Measurements from ENCODE around the gene PDGFA.

Gene PDGFA

DNA sequence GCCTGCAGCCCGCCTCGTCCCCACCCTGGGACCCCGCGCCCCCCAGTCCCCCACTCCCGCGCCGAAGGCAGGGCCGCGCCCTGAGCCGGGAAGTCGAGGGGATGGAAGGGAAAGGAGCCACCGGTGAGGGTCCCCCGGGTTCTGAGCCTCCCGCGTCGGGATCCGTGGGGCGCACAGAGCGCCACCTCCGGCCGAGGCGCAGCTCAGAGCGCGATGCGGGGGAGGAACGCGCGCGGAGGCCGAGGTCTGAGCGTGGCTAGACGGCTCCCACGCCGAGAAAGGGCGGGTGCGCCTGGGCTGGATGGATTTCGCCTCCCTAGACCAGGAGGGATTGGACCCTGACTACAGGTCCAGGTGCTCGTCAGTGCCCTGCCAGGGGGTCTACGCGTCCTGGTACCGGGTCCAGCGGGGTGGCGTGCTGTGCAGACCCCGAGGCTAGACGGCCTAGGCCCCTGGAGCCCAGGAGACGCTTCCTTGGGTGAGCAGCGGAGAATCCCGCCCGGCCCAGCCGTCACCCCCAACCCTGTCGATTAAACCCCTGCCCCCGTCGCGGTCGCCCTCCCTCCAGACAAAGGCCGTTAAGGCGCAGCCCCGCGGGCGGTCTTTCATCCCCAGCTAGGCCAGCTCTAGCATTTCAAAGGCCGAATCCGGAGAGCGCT is 986 bp upstream of the PDGFA start:
- DNase-seq (ENCODE audit: insufficient read length, low spot score) (no peak), FAIRE-seq (no peak)

DNA sequence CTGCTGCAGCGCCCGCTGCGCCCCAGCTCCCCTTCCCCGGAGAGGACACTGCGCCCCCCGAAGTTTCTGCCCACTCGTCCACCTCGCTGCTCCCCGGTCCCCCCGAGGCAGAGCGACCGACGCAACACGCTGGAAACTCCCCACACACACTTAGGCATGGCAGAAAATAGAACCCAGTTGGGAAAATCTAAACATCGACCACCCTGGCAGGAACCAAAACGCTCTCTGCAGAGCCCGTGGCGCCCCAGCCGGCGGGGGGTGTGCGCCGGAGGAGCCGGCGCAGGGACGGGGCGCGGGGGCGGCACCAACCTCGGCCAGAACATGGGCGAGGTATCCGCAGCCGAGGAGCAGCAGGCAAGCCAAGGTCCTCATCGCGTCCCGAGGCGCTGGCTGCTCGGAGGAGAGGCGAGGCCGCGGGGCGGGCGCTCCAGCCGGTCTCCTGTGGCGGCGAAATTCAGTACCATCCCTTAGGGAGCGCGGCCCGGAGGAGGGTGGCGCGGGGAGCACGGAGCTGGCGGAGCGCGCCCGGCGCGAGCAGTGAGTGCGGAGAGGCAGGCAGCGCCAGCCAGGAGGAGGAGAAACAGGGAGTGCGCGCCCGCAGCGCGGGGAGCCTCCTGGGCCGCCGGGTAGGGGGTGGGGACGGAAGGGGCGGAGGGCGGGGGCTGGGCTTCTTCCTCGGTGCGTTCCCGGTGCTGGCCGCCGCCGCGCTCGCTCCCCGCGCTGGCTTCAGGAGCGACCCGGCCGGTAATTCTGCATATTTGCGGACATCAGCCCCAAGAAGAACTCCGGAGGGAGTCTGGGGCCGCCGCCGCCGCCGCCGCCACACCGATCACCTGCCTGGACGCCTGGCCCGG is 789 bp downstream of the PDGFA start:
- FAIRE-seq = peak; percentile 90
- peak; percentile 79 for DNase-seq (ENCODE audit: insufficient read length, low spot score)

DNA sequence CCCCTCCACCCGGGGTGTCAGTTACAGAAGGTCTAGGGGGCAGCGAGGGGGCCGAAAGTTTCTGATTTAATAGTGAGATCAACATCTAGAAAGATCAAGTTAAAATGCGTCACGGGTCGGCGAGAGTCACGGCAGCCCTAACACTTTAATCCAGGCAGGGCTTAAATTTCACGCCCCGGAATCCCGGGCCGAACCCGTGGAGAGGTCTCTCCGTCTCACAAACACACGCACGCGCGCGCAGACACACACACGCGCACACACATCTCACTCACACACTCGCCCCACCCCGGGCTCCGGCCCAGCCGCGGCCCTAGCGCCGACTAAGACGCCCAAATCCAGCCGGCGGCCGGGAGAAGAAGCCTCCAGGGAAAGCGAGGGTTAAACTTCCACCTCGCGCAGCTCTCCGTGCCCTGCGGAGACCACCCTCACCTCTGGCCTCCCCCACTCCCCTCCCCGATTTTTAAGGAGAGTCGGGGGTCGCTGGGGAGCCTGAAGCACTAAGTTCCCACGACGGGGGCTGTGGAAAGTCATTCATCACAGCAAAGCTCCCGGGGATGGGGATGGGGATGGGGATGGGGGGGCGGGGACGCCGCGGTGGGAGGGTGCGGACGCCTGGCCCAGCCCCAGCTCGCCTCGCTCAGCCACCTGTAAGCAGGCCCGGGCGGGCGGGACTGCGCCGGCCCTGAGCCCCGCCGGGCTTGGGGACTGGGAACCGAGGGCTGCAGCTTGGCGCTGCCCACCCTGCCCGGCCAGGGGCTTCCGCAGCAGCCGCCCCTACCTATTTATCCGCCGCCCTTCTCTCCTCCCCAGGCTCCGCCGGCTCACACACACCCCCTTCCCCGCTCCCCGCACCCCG is 1.6 kb downstream of the PDGFA start:
- DNase-seq (ENCODE audit: insufficient read length, low spot score) (no peak), FAIRE-seq (peak; percentile 75)

DNA sequence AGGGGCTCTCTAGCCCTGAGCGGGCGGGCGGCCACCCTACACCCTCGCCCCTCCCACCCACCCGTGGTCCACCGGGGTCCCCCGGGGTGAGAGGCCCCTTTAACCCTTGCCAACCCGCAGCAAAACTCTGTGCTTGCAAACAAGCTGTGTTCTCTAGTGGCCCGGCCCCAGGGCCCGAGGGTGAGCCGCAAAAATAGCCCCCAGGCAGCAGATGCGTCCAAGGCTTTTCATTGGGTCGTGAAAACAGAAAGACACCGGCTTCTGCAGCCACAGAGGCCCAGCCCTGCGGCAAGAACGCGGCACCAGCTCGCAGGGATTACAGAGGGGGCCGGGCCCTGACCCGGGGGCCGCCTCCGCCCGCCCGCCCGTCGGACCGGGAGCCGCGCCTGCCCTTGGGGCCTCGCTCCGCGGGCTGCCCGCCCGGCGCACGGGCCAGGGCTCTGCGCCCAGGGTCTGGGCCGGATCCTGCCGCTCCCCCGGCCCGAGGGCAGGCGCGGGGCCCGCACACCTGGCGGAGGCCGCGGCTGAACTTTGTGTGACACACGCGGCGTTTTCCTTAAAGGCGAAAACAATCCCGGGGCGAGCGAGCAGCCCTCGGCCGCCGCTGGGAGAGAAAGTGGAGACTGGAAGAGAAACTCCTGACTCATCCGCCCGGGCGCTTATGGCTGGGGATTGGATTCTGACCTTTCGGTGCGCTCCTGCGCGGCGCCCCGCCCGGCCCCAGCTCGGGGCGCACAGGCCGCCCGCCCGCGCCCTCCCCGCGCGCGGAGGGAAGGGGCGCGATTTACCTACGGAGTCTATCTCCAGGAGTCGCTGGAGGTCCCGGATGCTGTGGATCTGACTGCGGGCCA is 2.8 kb downstream of the PDGFA start:
- DNase-seq (ENCODE audit: insufficient read length, low spot score) = no peak
- FAIRE-seq = no peak

DNA sequence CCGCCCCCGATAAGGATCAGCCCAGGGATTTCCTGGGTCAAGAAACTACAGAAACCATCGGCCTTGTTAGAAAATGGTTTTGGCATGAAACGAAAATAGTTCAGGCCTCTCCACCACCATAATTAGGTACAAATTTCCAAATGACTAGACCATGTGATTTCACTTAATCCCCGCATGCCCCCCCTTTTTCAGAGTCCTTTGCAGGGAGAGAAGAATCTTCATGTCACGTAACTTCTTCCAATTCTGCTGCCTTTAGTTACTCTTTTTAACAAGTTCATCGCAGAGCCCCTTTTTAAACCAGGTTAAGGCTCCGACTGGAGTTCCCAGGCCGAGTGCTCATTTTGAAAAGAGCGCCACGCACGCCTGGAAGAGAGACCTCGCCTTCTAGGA is 3.4 kb downstream of the PDGFA start:
- FAIRE-seq (no peak), DNase-seq (ENCODE audit: insufficient read length, low spot score) (no peak)

DNA sequence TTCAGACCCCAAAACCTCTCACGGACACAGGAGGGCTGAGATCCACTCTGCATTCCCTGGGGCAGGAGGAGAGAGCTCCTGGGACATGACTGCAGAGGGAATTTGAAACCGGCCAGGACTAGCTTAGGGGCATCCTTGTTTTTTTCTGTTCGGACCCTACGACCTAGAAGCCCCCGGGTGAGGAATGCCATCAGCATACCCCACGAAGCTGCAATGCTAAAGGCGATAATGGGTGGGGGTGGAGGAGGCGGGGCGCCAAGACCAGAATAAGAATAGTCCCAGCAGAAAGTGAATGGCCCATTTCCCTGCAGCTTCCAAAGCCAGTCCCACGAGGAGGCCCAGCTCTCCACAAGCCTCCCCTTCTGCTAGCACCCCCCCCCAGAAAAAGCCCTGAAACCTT is 4.0 kb downstream of the PDGFA start:
- peak; percentile 13 for FAIRE-seq

DNA sequence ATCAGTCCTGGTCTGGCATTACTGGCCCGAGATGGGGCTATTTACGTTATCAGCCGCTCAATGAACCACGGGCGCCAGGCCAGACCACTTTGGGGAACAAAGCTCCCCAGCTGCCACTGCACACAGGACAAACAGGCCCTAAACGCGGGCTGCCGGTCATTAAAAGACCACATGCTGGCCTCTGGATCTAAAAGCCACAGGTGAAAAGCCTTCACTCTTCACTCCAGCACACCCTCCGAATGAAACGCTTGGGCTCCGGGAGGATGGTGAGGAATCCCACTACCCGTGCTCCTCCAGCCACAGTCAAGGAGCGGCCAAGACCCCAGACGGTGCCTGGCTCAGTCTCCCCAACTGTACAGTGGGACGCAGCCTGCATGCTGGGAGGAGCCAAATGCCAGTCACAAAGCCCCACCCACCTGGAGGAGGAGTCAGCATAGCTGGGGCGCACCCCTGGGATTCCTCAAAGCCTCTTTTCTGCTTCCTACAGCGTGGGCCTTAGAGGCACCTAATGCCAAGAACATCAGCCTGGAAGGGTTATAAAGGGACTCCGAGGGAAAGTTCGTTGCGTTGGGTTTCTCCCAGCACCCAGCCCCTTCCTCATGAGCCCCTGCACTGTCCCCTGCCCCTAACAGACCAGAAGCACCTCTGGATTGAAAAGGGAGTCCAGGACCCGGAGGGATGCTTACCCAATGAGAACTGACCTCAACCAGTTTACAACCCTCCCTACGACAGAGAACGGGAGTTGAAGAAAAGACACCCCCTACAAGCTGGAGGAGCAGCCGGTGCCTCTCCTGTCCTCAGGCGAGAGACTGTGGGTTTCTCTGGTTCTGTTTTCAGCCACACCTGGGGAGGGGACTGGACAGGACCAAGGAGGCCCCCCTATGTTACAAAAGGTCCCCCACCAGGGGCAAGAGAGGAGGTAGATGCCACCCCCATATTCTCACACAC is 4.7 kb downstream of the PDGFA start:
- peak; percentile 33 for FAIRE-seq

More for the DNA sequence above, 4.0 kb downstream of the PDGFA start:
- no peak for DNase-seq (ENCODE audit: insufficient read length, low spot score)

DNA sequence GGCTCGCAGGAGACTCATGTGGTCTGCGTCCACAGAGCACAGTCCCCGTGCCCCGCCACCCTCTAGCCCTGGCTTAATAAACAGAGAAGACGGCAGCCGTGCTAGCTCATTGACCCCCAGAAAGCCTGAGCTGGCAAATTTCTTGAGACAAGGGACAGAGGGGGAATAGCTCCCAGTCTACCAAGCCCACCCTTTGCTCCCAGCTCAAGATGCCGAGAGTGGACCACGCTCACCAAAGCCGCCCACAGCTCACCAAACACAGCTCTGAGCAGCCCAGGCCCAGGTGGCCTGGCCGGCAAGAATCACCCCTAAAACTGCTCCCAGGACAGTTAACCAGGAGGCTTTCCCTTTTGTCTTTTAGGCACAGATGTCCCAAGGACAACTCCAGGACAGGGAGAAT is 5.4 kb downstream of the PDGFA start:
- FAIRE-seq (no peak), DNase-seq (ENCODE audit: insufficient read length, low spot score) (no peak)

More for the DNA sequence above, 4.7 kb downstream of the PDGFA start:
- no peak for DNase-seq (ENCODE audit: insufficient read length, low spot score)

DNA sequence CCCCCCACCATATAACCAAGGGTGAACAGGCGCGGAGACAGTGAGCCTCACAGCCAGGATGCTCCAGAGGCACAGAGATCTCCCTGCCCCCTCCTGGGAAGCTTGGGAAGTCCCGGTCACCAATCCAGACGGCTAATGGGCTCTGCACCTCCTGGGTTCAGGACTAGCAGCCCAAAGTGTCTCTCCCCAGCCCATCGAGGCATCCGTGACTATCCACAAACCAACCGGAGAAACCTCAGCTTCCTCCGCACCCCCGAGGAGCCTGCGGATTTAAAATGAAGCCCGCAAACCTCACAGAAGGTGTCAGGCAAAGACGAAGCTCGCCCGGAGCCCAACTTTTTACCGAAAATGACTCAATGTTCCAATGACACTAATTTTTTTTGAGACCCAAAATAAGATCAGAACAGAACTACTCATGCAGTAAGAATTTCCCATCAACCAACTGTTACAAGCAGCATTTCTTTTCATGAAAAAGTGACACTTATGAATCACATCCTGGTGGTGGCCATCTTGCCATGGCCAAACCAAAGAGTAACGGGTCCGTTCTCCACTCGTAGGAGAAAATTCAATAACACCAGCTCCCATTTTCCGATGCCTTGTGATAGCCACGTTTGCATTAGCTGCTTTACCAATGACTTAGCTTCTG is 6.0 kb downstream of the PDGFA start:
- FAIRE-seq = peak; percentile 44
- no peak for DNase-seq (ENCODE audit: insufficient read length, low spot score)

DNA sequence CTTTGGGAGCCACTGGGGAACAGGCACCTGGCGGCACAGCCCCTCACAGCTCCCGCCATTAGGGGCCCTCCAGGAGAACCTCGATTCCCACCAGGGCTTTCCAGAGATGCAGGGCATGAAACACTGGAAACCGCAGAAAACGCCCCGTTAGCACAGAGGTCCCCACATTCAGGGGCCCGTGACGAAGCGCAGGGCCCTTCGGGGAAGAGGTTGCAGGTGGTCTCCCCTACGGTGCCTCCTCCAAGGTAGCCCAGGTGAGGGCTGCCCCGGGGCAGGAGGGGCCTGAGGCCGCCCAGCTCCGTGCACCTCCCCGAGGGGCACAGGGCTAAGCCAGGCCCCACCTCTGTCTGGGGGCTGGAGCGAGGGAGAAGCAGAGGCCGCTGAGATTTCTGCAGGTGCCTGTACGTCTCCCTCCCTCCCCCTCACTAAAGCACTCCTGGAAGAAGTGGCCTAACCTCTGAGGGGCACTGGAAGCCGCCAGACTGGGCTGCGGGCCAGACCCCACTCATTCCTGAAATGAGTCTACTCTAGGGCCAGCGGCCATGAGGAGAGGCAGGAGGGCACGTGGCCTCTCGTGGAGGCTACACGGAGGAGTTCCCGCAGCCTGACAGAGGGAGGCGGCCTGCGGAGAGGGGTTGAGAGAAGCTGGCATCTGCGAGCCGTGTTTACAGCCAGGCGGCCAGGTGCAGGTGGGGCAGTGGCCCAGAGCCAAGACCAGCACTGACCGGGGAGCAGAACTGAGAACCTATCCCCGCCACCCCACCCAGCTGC is 6.9 kb downstream of the PDGFA start:
- FAIRE-seq = no peak
- no peak for DNase-seq (ENCODE audit: insufficient read length, low spot score)

DNA sequence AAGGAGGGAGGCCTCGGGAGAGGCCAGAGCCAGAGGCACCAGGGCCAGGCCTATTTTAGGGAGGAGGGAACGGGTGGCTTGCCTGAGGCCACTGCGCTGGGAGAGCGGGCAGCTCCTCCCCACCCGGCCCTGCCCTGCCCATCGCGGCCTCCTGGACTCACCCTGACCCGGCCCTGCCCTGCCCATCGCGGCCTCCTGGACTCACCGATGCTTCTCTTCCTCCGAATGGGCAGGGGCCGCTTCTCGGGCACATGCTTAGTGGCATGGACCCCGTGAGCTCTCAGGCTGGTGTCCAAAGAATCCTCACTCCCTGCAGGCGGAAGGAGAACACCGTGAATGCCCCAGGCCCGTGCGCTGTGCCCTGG is 7.5 kb downstream of the PDGFA start:
- FAIRE-seq (no peak), DNase-seq (ENCODE audit: insufficient read length, low spot score) (no peak)

DNA sequence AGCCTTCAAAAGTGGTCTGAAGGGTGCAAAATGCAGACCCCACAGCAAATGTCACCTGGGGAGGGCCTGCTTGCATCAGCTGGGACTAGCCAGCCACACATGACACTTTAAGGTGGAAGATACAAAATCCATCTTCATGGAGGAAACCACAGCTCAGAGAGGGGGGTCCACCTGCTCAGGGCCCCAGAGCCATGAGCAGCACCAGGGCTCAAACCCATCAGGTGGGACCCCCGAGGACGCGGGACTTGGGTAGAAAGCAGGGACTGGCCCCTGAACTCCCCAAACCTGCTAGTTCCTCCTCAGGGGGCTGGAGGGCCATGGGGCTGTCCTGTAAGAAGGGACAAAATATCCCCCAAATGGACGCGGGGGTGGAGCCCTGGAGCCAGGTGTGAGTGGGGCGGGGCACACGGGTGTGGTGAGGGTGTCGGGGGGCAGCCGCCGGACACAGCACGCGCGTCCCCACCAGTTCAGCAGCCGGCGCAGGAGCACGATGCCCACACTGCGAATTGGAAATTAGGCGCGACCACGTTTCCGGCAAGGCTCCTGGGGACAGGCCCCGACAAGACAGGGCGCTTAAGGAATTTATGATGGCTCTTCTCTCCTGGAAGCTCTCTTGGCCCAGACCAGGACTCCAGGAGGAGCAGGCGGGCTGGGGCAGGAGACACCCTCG is 8.0 kb downstream of the PDGFA start:
- no peak for FAIRE-seq

DNA sequence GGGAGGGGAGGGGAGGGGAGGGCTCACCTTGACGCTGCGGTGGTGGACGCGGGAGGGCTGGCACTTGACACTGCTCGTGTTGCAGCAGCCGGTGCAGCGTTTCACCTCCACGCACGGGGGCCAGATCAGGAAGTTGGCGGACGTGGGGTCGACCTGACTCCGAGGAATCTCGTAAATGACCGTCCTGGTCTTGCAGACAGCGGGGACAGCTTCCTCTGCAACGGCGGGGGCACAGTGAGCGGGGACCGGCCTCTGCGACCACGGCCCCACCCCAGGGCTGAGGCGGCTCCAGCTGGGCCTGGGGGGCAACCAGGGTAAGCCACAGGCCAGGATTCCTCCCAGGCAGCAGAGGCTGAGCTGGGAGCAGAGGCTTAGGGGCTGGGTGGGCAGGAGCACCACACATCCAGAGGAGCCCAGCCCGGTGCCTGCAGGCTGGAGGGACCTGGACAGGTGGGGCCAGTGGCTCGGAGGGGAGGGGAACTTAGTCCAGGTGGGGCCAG is 8.8 kb downstream of the PDGFA start:
- DNase-seq (ENCODE audit: insufficient read length, low spot score) (no peak), FAIRE-seq (peak; percentile 9)

More for the DNA sequence above, 8.0 kb downstream of the PDGFA start:
- no peak for DNase-seq (ENCODE audit: insufficient read length, low spot score)

DNA sequence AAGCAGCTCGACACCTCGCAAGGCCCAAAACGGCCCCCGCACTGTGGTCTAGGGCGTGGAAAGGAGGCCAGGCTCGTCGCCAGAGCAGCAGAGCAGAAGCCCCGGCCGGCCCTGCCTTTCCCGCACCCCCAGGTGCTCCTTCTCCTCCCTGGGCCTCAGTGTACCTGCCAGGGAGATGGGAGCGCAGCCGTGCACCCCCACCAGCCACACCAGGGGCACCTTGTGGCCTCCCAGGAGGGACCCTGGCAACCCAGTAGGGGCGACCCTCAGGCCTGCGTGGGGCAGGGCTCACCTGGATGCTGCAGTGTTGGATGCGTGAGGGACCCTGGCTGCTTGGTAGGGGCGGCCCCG is 9.5 kb downstream of the PDGFA start:
- FAIRE-seq (no peak), DNase-seq (ENCODE audit: insufficient read length, low spot score) (no peak)

DNA sequence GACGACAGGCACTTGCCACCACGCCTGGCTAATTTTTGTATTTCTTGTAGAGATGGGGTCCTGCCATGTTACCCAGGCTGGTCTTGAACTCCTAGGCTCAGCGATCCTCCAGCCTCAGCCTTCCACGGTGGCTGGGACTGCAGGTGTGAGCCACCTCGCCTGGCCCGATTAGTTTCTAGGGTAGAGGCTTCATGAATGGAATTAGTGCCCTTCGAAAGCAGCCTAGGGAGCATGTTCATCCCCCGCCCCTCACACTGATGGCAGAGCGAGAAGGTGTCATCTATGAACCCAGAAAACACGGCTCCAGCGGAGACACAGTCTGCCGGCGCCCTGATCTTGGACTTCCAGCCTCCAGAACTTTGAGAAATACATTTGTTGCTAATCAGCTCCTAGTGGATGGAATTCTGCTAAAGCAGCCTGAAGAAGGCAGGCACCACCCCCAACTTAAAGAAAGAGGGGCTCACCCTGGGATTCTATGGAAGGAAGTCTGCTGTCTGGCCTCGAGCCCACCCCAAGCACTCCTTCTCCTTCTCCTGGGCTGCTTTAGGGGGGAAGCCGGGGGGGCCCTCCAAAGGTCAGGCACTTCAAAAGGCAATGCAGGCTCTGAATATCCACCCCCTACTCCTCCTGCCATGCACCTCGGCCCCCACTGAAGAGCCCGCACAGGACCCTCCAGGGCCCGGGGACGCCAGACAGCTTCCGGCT is 10.1 kb downstream of the PDGFA start:
- no peak for FAIRE-seq

DNA sequence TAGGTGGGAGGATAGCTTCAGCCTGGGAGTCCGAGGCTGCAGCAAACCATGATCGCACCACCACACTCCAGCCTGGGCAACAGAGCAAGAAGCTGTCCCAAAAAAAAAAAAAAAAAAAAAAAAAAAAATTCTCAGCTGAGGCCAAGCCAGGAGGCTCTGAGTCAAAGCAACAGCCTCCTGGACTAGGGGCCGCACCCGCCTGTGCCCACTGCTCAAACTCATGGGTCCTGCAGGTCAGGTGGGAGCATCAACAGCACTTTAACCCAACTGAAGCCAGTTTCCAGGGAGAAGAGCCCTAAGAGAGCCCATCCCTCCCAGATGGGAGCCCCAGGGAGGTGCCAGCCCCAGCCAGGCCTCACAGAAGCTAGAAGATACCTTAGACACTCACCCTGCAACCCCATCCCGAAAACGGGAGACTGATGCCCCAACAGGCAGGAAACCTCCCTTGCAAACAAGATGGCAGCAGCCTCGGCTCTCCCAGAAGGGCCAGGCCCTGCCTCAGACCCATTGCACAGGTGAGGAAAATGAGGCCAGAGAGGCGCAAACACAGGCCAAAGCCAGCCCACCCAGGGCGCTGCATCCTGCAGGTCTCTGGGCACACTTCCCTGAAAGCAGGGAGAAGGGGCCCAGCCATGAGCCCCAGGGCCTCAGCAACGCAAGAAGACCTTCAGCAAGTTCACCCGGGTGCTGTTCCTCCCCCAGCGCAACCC is 11.0 kb downstream of the PDGFA start:
- FAIRE-seq = no peak
- no peak for DNase-seq (ENCODE audit: insufficient read length, low spot score)

More for the DNA sequence above, 10.1 kb downstream of the PDGFA start:
- no peak for DNase-seq (ENCODE audit: insufficient read length, low spot score)

All from HTR-8/SVneo (cell line).